CD4-positive, alpha-beta T cell treated with Interferon gamma for 1 hour (primary cell): ENCODE results near the gene SYN1.
"Not testable (repeated sequence)": the region's sequence is repeated elsewhere in the genome, so short reads cannot be mapped to it uniquely, and the experiment has no call there.

Experiments used
- DNase-seq: peaks from one replicate; pipeline ENCODE4 v3.0.0-alpha.2; 2020

The SYN1 gene

GRCh38 chrX:47633689-47634590 is 14.3 kb upstream of the SYN1 start:
- peak; percentile 51 for DNase-seq

DNA sequence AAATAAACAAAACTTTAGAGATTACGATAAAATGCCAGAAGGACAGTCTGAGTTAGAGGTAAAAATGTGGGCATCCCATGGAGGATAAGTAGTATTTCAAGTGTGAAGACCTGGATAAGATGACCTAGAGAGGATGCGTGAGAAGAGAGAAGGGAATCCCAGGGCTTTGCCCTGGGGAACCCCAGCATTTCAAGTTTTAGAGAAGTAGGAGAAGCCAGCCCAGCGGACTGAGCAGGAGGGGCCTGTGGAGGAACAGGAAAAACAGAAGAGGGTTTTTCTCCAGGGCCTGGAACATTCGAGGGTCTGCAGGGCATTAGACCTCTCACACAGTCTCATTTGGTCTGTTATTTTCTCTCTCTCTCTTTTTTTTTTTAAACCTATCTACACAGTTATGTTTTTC is 13.0 kb upstream of the SYN1 start:
- DNase-seq = peak; percentile 37

GRCh38 chrX:47631676-47632075 is 12.0 kb upstream of the SYN1 start:
- DNase-seq = no peak

GRCh38 chrX:47629419-47630200 is 10.0 kb upstream of the SYN1 start, which contains the start of gene CFP:
CFP (minus strand) TSS chrX:47629930; CDS start chrX:47629844, 86 bp downstream.
- no peak for DNase-seq

- no peak for DNase-seq
These were observed 9.3 kb upstream of the SYN1 start for GRCh38 chrX:47628982-47629381.

DNA sequence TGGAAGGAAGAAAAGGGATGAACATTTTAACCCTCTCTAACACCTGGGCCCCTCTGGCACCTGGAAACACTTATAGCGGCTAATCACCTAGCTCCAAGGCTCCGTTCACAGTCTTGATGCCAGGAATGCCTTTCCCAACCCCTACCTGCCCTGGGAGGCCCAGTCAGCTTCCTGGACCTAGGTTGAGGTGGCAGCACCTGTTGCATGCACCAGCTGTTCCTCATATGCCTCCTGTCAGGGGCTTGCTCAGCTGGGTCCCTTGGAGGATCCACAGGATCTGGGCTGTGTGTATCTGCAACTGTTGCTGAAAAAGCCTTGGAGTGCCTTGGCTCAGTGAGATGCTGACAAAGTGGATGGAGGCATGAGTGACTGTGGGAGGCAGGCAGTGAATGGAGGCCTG is 5.7 kb upstream of the SYN1 start:
- no peak for DNase-seq

DNA sequence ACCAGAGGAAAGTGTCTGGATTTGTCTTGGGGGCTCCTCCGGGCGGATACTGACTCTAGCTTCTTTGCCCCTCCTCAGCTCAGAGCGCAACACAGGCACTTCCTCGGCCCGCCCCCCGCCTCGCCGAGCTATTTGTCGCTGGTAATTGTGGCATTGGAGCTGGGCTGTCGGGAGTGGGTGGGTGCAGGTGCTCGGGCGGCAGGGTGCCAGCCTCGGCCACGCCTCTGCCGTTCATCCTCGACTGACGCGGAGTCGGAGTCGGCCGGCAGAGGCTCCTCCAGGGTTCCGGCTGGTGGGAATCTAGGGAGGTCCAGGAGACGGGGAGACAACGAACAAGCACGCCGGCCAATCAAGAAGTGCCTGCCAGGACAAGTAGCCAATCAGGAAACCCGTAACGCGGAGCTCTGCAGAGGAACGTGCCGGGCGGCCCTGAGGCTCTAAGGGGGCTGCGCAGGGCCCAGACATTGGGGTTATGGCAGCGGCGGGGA is 3.9 kb upstream of the SYN1 start:
- DNase-seq = peak; percentile 40

DNA sequence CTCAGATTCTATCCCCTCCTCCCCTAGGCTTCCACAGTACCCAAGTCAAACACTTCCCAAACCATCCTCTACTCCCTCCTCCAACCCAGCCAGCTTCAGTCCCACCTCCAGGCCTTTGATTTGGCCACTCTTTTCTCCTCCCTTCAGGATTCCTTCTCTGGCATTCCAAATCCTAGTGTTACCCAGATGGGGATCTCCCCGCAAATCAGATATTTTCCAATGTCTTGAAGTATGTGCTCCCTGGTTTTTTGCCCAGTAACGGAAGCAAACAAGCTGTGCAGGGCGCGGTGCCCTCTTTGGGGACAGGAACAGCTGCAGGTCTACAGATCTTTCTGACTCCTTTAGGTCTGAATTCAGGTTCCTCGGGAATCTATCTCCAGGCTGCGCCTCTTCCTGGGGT is 2.2 kb upstream of the SYN1 start:
- no peak for DNase-seq

DNA sequence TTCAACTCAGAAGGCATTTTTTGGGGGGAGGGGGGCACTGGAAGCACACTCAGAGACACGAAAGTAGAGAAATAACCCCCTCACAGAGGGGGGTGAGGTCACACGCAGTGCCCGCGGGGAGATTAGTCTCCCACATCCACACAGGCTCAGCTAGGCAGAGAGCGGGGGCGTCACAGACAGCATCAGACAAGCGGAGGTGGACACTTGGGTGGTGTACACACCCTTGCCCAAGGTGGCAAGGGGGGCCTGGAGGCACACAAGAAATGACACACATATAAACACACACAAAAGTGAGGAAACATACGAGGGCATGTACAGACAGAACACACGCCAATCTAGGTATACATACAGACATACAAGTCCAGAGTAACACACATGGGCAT is 637 bp upstream of the SYN1 start:
- DNase-seq = no peak

DNA sequence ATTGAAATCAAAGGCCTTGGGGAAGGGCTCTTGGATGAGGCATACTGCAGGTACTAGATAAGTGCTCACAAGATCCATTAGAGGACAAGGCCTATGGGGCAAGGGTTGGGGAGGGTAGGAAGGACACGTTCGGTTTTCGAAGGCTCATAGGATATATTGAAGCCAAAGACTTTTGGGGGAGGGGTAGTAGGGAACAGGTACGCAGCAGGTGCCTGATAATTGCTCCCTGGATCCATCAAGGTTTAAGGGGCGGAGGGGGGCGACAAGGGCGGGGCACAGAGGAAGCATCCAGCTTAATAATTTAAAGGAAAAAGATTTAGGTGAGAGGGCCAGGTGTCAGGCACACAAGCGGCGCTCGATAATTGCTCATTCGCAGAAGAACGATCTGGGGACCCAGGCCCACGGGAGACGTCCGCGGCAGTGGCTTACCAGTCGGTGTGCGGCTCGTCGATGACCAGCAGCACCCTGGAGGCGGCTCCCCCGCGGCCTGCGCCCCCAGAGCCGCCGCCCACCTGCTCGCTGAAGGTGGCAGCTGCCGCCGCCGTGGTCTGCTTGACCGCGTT is 653 bp downstream of the SYN1 start:
- no peak for DNase-seq

- no peak for DNase-seq
These were observed 5.0 kb downstream of the SYN1 start for GRCh38 chrX:47614618-47615017.

- DNase-seq = no peak
These were observed 6.6 kb downstream of the SYN1 start for GRCh38 chrX:47613082-47613481.

DNA sequence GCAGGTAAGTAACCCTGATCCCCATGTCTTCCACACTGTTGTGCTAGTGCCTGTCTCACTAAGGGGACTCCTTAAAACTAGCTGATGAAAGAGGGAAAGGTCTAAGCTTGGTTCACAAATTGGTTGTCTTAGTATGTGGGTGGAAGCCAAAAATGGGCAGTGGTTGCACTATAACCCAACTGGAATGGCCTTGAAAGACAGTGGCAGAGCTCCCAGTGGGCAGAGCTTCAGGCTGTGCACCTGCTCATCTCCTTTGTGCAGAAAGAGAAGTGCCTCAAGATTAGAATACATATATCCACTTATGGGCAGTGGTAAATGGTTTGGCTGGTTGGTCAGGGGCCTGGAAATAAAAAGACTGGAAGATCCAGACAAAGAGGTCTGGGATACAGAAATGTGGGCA is 7.2 kb downstream of the SYN1 start:
- DNase-seq = no peak

DNA sequence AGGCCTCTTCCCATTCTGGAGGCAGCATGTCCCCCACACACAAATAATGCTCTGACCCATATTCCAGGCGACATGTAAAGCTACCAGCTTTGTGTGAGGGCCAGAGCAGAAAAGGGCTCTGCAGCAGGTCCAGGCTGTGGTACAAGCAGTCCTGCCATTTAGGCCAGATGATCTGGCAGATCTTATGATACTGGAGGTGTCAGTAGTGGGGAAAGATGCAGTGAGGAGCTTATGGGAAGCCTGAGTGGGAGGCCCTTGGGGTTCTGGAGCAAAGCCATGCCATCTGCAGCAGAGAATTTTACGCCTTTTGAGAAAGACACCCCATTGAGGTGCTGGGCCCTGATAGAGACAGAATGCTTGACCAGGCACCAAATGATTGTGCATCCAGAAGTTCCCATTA is 7.7 kb downstream of the SYN1 start:
- no peak for DNase-seq

- no peak for DNase-seq
These were observed 8.2 kb downstream of the SYN1 start for GRCh38 chrX:47611489-47611888.

GRCh38 chrX:47610511-47610910 is 9.1 kb downstream of the SYN1 start:
- DNase-seq = no peak

- no peak for DNase-seq
These were observed 11.4 kb downstream of the SYN1 start for GRCh38 chrX:47608130-47608810.

GRCh38 chrX:47607091-47607490 is 12.6 kb downstream of the SYN1 start:
- no peak for DNase-seq

- no peak for DNase-seq
These were observed 14.6 kb downstream of the SYN1 start for GRCh38 chrX:47605024-47605423.

- not testable (repeated sequence) for DNase-seq
These were observed 16.5 kb downstream of the SYN1 start for GRCh38 chrX:47603125-47603524.

DNA sequence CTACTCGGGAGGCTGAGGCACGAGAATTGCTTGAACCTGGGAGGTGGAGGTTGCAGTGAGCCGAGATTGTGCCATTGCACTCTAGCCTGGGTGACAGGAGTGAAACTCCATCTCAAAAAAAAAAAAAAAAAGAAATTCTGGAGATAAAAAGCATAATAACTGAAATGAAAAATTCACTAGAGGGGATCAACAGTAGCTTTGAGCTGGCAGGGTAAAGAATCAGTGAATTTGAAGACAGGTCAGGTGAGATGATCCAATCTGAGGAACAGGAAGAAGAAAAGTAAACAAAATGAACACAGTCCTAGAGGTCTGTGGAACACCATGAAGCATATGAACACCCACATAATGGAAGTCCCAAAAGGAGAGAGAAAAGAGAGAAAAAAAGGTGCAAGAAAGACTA is 22.4 kb downstream of the SYN1 start:
- DNase-seq = no peak

DNA sequence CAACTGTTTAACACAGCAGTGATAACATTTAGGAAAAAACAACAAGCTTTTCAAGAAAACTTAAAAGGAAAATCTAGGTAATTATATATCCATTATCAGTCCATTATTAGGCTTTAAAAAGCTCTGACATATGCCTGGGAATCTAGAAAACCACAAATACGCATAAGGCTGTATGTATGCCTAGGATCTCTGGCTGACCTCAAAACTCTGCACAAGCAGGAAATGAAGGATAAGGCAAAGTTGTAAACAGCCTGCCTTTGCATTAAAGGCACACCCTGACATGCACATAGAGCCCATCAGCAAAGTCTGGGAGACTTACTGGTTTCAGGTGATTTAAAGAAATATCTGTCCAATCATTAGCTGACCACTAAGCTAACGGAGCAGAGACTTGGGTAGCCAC is 23.4 kb downstream of the SYN1 start:
- no peak for DNase-seq

DNA sequence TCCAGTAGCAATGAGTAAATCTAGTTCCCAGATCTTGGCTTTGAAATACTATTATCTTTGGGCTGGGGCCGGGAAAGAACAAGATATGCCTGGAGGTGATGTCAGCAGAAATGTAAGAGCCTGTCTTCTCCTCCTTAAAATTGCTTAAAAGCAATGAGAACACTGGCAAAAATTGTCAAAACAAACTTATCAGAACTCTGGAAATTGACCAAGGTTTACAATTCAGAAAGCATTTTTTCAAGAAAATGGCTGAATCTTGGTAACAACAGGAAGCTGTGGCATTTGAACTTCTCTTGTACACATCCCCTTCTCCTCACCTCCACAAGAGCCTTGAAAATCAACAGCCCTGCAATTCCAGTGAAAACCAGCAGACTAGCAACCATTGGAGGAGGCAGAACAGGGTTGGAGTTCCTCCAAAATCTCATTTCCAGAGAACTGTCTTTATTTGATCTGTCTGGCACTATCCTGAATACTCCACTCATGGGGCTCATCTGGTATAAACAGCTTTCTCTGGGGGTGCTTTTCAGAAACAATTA is 23.9 kb downstream of the SYN1 start:
- no peak for DNase-seq
